ENCODE measurements around the gene ARRB1.

Gene ARRB1

DNA sequence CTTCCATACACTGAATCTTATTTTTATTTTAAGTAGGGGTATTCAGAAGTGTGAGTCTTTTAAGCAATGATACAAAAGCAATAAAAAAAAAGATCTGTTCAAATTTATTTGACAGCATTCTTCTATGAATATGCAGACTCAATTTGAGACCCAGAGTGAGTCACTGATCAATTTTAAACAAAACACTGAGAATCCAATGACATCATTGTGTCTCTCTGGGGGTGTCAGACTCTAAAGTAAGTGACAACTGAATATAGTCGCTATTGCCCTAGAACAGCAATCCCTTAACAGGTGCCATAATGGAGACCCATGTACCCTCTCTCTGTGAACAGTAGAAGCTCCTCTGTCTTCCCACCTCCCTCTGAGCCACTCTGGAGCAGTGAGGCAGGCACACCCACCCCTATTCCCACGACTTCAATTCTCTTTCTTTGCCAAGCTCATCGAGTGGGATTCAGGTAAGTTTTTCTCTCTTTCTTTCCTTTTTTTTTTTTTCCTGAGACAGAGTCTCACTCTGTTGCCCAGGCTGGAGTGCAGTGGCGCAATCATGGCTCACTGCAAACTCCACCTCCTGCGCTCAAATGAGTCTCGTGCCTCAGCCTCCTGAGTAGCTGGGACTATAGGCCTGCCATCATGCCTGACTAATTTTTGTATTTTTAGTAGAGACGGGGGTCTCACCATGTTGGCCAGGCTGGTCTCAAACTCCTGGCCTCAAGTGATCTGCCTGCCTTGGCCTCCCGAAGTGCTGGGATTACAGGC is 42.8 kb upstream of the ARRB1 start:
- Histone ChIP-seq H3K36me3 (replicated peaks; ENCODE audit: low read depth, low read length) (no peaks in the 10 kb centered on the region), H4K20me1 (ENCODE audit: insufficient read depth, low read length) (no peaks in the 10 kb centered on the region), H3K4me3 (ENCODE audit: low read length) (no peak overlapping the region), H3K9ac (ENCODE audit: low read length) (no peak overlapping the region), H3K27ac (ENCODE audit: low read length) (no peak overlapping the region), H3K27me3 (ENCODE audit: low read depth, low read length) (peaks cover 11% of the 10 kb centered on the region), H3K4me2 (ENCODE audit: low read length) (no peak overlapping the region), H3K9me3 (ENCODE audit: insufficient read depth, low read length) (no peaks in the 10 kb centered on the region), H2AFZ (ENCODE audit: low read depth, low read length) (no peak overlapping the region), H3K4me1 (ENCODE audit: low read length) (peaks cover 3% of the 10 kb centered on the region), H3K79me2 (ENCODE audit: low read length) (peaks cover under 1% of the 10 kb centered on the region; the same call in 1 of the 2 replicates)
- TF ChIP-seq EZH2phosphoT487 (IDR thresholded peaks at IDR 0.05; ENCODE audit: low read depth): no peak
- TF ChIP-seq, protein P1, sequence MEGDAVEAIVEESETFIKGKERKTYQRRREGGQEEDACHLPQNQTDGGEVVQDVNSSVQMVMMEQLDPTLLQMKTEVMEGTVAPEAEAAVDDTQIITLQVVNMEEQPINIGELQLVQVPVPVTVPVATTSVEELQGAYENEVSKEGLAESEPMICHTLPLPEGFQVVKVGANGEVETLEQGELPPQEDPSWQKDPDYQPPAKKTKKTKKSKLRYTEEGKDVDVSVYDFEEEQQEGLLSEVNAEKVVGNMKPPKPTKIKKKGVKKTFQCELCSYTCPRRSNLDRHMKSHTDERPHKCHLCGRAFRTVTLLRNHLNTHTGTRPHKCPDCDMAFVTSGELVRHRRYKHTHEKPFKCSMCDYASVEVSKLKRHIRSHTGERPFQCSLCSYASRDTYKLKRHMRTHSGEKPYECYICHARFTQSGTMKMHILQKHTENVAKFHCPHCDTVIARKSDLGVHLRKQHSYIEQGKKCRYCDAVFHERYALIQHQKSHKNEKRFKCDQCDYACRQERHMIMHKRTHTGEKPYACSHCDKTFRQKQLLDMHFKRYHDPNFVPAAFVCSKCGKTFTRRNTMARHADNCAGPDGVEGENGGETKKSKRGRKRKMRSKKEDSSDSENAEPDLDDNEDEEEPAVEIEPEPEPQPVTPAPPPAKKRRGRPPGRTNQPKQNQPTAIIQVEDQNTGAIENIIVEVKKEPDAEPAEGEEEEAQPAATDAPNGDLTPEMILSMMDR (IDR thresholded peaks at IDR 0.05; ENCODE audit: low read depth, low read length): no peak

DNA sequence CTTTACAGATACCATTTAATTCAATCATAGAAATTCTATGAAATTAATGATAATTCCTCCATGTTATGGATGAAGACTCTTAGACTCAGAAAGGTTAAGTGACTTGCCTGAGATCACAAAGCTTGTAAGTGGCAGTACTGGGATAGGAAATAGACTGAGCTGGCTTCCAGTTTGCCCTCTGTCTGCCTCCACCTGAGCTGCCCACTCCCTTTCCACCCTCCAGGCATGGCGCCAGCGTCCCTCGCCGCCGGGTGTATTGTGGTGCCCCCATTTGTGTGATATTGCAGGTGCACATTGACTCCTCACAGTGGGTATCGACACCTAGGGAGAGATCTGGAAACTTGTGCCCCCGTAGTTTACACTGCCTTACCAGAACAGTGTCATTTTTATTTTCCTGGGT is 38.5 kb upstream of the ARRB1 start:
- H3K27ac ChIP-seq (ENCODE audit: low read length): no peak overlapping the region
- peaks cover 16% of the 10 kb centered on the region for H3K27me3 ChIP-seq (ENCODE audit: low read depth, low read length)
- no peak for TF ChIP-seq EZH2phosphoT487 (IDR thresholded peaks at IDR 0.05; ENCODE audit: low read depth)
- TF ChIP-seq, protein P1 (IDR thresholded peaks at IDR 0.05; ENCODE audit: low read depth, low read length): no peak
- H3K4me3 ChIP-seq (ENCODE audit: low read length): no peak overlapping the region
- H3K4me2 ChIP-seq (ENCODE audit: low read length): no peak overlapping the region
- H3K79me2 ChIP-seq (ENCODE audit: low read length): no peaks in the 10 kb centered on the region
- peaks cover 9% of the 10 kb centered on the region for H3K4me1 ChIP-seq (ENCODE audit: low read length)
- H2AFZ ChIP-seq (ENCODE audit: low read depth, low read length): no peak overlapping the region
- H3K9me3 ChIP-seq (ENCODE audit: insufficient read depth, low read length): no peaks in the 10 kb centered on the region
- H4K20me1 ChIP-seq (ENCODE audit: insufficient read depth, low read length): no peaks in the 10 kb centered on the region
- no peaks in the 10 kb centered on the region for H3K36me3 ChIP-seq (replicated peaks; ENCODE audit: low read depth, low read length)
- no peak overlapping the region for H3K9ac ChIP-seq (ENCODE audit: low read length)

DNA sequence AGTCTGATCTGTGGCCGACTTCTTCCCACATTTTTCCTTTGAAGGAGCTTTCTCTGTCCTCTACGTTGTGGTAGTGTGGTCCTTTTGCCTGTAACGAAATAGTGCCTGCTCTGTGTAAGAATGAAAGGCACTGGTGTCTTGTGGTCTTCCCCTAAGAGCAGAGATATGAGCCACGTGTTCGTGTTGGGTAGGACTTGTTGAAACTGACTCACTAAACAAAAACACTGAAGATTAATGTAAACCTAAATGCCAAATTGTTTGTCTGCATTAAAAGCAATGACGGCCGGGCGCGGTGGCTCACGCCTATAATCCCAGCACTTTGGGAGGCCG is 37.8 kb upstream of the ARRB1 start:
- Histone ChIP-seq H3K4me2 (ENCODE audit: low read length) (peak overlapping the region; percentile 58), H3K9ac (ENCODE audit: low read length) (0 out of 2 replicates have a peak overlapping the region, but pooled peaks have one; percentile 1)

More for the DNA sequence above, 37.8 kb upstream of the ARRB1 start:
- Histone ChIP-seq H3K4me1 (ENCODE audit: low read length) (peaks cover 12% of the 10 kb centered on the region), H3K36me3 (replicated peaks; ENCODE audit: low read depth, low read length) (no peaks in the 10 kb centered on the region), H3K27me3 (ENCODE audit: low read depth, low read length) (peaks cover 14% of the 10 kb centered on the region), H3K27ac (ENCODE audit: low read length) (no peak overlapping the region), H2AFZ (ENCODE audit: low read depth, low read length) (peak overlapping the region; percentile 80), H3K9me3 (ENCODE audit: insufficient read depth, low read length) (no peaks in the 10 kb centered on the region), H4K20me1 (ENCODE audit: insufficient read depth, low read length) (no peaks in the 10 kb centered on the region), H3K79me2 (ENCODE audit: low read length) (no peaks in the 10 kb centered on the region), H3K4me3 (ENCODE audit: low read length) (peak overlapping the region; percentile 41)
- TF ChIP-seq, protein P1 (IDR thresholded peaks at IDR 0.05; ENCODE audit: low read depth, low read length): no peak
- no peak for TF ChIP-seq EZH2phosphoT487 (IDR thresholded peaks at IDR 0.05; ENCODE audit: low read depth)

Data from OCI-LY3 (cell line).